ENCODE data around the gene NCOA1. TPM values are rescaled to one million over a fixed set of nuclear protein-coding genes. Genes with fewer than 3 reads are reported as not detected.

Gene NCOA1
- total RNA-seq, 4 donors from 2014 or later = 42.3 to 66.9 (median 47.4) TPM

DNA sequence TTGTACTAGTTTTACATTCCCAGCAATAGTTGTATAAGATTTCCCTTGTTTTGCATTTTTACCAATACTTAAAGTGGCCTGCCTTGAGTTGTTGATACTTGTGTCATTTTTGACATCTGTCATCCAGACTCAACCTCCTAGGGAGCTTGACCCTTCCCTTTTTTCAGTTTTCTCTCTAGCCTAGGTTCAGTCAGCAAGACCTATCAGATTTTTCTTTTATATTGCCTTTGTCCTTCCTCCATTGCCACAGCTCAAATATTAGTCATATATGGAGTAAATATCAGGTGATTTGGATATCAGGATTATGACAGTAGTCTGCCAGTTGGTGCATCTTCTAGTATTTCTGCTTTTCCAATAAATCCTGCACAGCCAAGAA, 315.6 kb downstream of the NCOA1 start:
- ATAC-seq = no peak
- TF ChIP-seq EP300 (IDR thresholded peaks at IDR 0.05) = no peak
- TF ChIP-seq, protein P1, sequence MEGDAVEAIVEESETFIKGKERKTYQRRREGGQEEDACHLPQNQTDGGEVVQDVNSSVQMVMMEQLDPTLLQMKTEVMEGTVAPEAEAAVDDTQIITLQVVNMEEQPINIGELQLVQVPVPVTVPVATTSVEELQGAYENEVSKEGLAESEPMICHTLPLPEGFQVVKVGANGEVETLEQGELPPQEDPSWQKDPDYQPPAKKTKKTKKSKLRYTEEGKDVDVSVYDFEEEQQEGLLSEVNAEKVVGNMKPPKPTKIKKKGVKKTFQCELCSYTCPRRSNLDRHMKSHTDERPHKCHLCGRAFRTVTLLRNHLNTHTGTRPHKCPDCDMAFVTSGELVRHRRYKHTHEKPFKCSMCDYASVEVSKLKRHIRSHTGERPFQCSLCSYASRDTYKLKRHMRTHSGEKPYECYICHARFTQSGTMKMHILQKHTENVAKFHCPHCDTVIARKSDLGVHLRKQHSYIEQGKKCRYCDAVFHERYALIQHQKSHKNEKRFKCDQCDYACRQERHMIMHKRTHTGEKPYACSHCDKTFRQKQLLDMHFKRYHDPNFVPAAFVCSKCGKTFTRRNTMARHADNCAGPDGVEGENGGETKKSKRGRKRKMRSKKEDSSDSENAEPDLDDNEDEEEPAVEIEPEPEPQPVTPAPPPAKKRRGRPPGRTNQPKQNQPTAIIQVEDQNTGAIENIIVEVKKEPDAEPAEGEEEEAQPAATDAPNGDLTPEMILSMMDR (IDR thresholded peaks at IDR 0.05) = no peak
- no peak for TF ChIP-seq POLR2AphosphoS5 (IDR thresholded peaks at IDR 0.05)
- no peak for TF ChIP-seq POLR2A (IDR thresholded peaks at IDR 0.05)

DNA sequence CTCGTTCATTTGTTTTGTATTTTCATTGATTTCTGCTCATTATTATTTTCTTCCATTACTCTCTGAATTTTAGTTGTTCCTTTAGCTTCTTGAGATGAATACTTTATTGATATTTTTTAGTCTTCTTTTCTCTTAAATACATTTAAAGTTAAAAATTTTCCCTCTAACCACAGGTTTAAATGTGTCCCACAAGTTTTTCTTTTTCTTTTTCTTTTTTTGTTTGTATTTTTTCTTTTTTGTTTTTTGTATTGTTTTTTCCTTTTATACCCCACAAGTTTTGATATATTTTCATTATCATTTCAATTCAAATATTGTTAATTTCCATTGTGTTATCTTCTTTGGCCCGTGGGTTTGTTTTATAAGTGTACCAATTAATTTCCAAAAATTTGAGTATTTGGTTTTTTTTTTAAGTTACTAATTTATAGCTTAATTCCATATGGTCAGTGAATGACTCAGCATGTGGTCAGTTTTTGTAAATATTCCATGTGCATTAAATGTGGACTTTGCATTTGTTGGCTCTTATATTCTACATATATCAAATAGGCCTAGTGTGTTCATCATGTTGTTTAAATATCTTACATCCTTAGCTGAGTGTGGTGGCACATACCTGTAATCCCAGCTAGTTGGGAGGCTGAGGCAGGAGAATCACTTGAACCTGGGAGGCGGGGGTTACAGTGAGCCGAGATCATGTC, 318.4 kb downstream of the NCOA1 start:
- H3K4me3 ChIP-seq = no peak overlapping the region
- peaks cover 0 to 10% (median 0%) of the 10 kb centered on the region in 3 donors for H3K9me3 ChIP-seq
- ATAC-seq = no peak
- no peaks in the 10 kb centered on the region for H3K27me3 ChIP-seq
- TF ChIP-seq EP300 (IDR thresholded peaks at IDR 0.05) (no peak), POLR2A (IDR thresholded peaks at IDR 0.05) (no peak), POLR2AphosphoS5 (IDR thresholded peaks at IDR 0.05) (no peak)
- TF ChIP-seq, protein P1 (IDR thresholded peaks at IDR 0.05) = no peak
- H3K4me1 ChIP-seq = no peaks in the 10 kb centered on the region
- peaks cover 0 to 7% of the 10 kb centered on the region in 2 donors for H3K36me3 ChIP-seq
- WGBS, 2 donors (ENCODE audit: low coverage in 1 of 2) = 72 to 83% methylated on average over 3 to 4 of the region's 4 CpGs
- no peak overlapping the region for H3K27ac ChIP-seq

More for the DNA sequence above, 315.6 kb downstream of the NCOA1 start:
- Histone ChIP-seq H3K27ac (no peak overlapping the region), H3K27me3 (no peaks in the 10 kb centered on the region), H3K4me1 (no peaks in the 10 kb centered on the region), H3K4me3 (no peak overlapping the region), H3K9me3 (peaks cover 0 to 10% (median 0%) of the 10 kb centered on the region in 3 donors), H3K36me3 (peaks cover 0 to 7% of the 10 kb centered on the region in 2 donors)

DNA sequence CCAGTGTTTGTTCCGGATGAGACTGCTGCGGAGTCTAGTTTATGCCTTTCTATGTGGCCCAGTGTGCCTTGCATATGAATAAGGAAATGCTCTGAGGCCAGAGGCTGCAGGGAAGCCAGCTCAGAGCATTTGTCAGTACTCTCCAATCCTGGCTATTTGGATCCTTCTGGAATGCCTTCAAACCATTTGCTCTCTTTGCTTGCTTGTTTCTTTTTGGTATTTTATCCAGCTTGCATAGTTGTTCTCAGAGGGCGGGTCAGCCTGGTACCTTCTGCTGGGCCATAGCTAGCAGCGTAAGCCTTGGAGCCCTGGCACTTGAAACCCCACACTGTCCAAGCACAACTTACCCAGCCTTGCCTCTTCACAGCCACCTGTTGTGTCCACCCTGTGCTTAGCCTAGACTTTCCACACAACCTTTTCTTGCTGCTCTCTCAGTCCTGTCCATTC, 322.7 kb downstream of the NCOA1 start:
- TF ChIP-seq, protein P1 (IDR thresholded peaks at IDR 0.05) = no peak
- TF ChIP-seq EP300 (IDR thresholded peaks at IDR 0.05) = no peak
- TF ChIP-seq POLR2AphosphoS5 (IDR thresholded peaks at IDR 0.05) = no peak
- no peak for TF ChIP-seq POLR2A (IDR thresholded peaks at IDR 0.05)
- 96 to 100% methylated on average over 3 to 4 of the region's 4 CpGs for WGBS, 2 donors (ENCODE audit: low coverage in 1 of 2)
- peaks cover 0 to 19% of the 10 kb centered on the region in 2 donors for H3K36me3 ChIP-seq
- H3K27ac ChIP-seq = no peak overlapping the region
- H3K4me3 ChIP-seq = no peak overlapping the region
- H3K27me3 ChIP-seq = no peaks in the 10 kb centered on the region
- H3K4me1 ChIP-seq = no peaks in the 10 kb centered on the region
- H3K9me3 ChIP-seq = no peaks in the 10 kb centered on the region
- no peak for ATAC-seq

DNA sequence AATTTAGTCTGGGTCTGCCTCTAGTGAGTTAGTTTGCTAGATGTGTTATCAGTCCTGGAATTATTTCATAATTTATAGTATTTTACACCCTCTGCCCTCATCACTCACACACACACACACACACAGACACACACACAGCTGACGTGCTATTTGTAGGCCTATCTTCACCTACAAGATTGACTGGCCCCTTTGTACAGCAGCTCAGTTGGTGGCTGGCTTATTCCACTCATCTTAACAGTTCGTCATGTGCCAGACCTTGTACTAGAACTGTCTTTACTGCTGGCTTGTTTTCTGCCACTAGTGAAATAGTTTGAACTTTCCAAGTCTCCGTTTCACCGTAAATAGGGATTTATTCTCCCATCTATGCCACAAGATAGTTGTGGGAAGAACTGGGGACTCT, 323.5 kb downstream of the NCOA1 start:
- WGBS, 2 donors (ENCODE audit: low coverage in 1 of 2) = 86 to 97% methylated on average over 3 to 4 of the region's 4 CpGs
- TF ChIP-seq, protein P1 (IDR thresholded peaks at IDR 0.05) = no peak
- TF ChIP-seq POLR2A (IDR thresholded peaks at IDR 0.05) (no peak), EP300 (IDR thresholded peaks at IDR 0.05) (no peak), POLR2AphosphoS5 (IDR thresholded peaks at IDR 0.05) (no peak)
- Histone ChIP-seq H3K36me3 (peaks cover 0 to 27% of the 10 kb centered on the region in 2 donors), H3K27me3 (no peaks in the 10 kb centered on the region), H3K9me3 (no peaks in the 10 kb centered on the region), H3K27ac (no peak overlapping the region), H3K4me3 (no peak overlapping the region), H3K4me1 (no peaks in the 10 kb centered on the region)
- no peak for ATAC-seq

DNA sequence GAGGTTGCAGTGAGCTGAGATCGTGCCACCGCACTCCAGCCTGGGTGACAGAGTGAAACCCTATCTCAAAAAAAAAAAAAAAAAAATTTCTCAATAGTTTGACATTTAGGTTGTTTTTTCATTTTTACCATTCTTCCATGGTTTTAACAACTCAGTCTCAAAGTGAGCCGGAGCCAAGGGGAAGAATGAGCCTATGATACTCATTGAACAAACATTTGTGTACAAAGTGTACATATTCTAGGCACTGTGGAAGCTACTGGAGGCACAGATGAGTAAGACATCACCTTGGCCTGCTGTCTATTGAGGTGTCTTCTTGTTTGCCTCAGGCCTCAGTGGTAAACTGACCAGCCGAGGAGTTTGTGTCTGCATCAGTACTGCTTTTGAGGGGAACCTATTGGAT, 324.1 kb downstream of the NCOA1 start:
- 92 to 94% methylated on average over 4 of the region's 4 CpGs for WGBS, 2 donors (ENCODE audit: low coverage in 1 of 2)
- Histone ChIP-seq H3K36me3 (peaks cover 0 to 34% of the 10 kb centered on the region in 2 donors), H3K27ac (no peak overlapping the region), H3K27me3 (no peaks in the 10 kb centered on the region), H3K9me3 (no peaks in the 10 kb centered on the region), H3K4me1 (no peaks in the 10 kb centered on the region), H3K4me3 (no peak overlapping the region)
- no peak for ATAC-seq
- no peak for TF ChIP-seq EP300 (IDR thresholded peaks at IDR 0.05)

All from gastroesophageal sphincter (tissue), 4 donors.